PC-9 (cell line): ENCODE results near the gene NCBP1. TPM values are rescaled to one million over a fixed set of nuclear protein-coding genes. Genes with fewer than 3 reads are reported as not detected.

Experiments
- BruUV-seq: library from RNA; stranded (reverse); fragments of 400-500 nt; replicated peaks from 2 replicates; lab custom pipeline; 2021; lab: Mats Ljungman, UMichigan
- CTCF ChIA-PET: fragments of 300-600 bp; sonication (Branson Sonifier 250); formaldehyde crosslinking; loops from one replicate; lab custom pipeline; 2022; ENCODE audit warnings: antibody characterized with exemption; lab: Charles Lee
- POLR2A ChIA-PET: fragments of 300-600 bp; sonication (Branson Sonifier 250); formaldehyde crosslinking; loops from one replicate; lab custom pipeline; 2022; ENCODE audit warnings: antibody characterized with exemption; ENCODE audit not compliant: unreplicated experiment; lab: Charles Lee
- DNase-seq, 2 experiments: peaks; one replicate each; pipeline versions ENCODE4 v3.0.0 to v3.0.0-alpha.2; 2015 to 2022; ENCODE audit warnings: mixed read lengths in 1 of 2
- H2AFZ ChIP-seq: fragments of 200-600 bp; sonication (generic); 2 replicates; pipeline ENCODE4 v1.8.1; 2017; ENCODE audit warnings: antibody characterized with exemption
- H3F3A ChIP-seq: fragments of 200-600 bp; sonication (generic); 2 replicates; pipeline ENCODE4 v1.8.1; 2017; ENCODE audit warnings: antibody characterized with exemption, mild to moderate bottlenecking, low read depth; ENCODE audit not compliant: insufficient read depth
- H3K27ac ChIP-seq: fragments of 200-600 bp; sonication (generic); 2 replicates; pipeline ENCODE4 v1.6.1; 2016; ENCODE audit warnings: mixed run types
- H3K27me3 ChIP-seq: fragments of 200-600 bp; sonication (generic); 2 replicates; pipeline ENCODE4 v1.6.1; 2016; ENCODE audit warnings: low read depth, mixed run types; ENCODE audit not compliant: insufficient read depth
- H3K36me3 ChIP-seq: fragments of 200-600 bp; sonication (generic); 2 replicates; pipeline ENCODE4 v1.6.1; 2016; ENCODE audit warnings: low read depth, mixed run types
- H3K4me1 ChIP-seq: fragments of 200-600 bp; sonication (generic); replicated peaks from 2 replicates; pipeline ENCODE4 v1.6.1; 2016; ENCODE audit warnings: mixed run types; ENCODE audit not compliant: insufficient read depth
- H3K4me2 ChIP-seq: fragments of 200-600 bp; sonication (generic); 2 replicates; pipeline ENCODE4 v1.6.1; 2017; ENCODE audit warnings: mixed run types
- H3K4me3 ChIP-seq: fragments of 200-600 bp; sonication (generic); 2 replicates; pipeline ENCODE4 v1.6.1; 2016; ENCODE audit warnings: mixed run types
- H3K79me2 ChIP-seq: fragments of 200-600 bp; sonication (generic); 2 replicates; pipeline ENCODE4 v1.6.1; 2017; ENCODE audit warnings: low read depth, mixed run types
- H3K9me2 ChIP-seq: fragments of 200-600 bp; sonication (generic); 2 replicates; pipeline ENCODE4 v1.8.1; 2017; ENCODE audit warnings: mild to moderate bottlenecking; ENCODE audit not compliant: insufficient read depth
- H3K9me3 ChIP-seq: fragments of 200-600 bp; sonication (generic); 2 replicates; pipeline ENCODE4 v1.8.1; 2016; ENCODE audit warnings: low read depth; ENCODE audit not compliant: insufficient read depth
- H4K20me1 ChIP-seq: fragments of 200-600 bp; sonication (generic); 2 replicates; pipeline ENCODE4 v1.8.1; 2017; ENCODE audit not compliant: insufficient read depth
- EZH2 ChIP-seq: fragments of 200-600 bp; sonication (generic); IDR thresholded peaks from 2 replicates; pipeline ENCODE4 v1.8.0; 2017; ENCODE audit warnings: antibody characterized with exemption, low read depth
- intact Hi-C: fragments of 100-400 bp; cut with micrococcal nuclease; formaldehyde crosslinking; loops from one replicate; pipeline ENCODE4 v1.10.0; 2022; ENCODE audit not compliant: unreplicated experiment
- total RNA-seq: library from RNA; stranded (reverse); gene quantifications from 2 replicates; pipeline ENCODE4 v1.2.3, GENCODE V29; 2021
- TF ChIP-seq, protein P1 (sequence below): fragments of 200-600 bp; sonication (generic); conservative IDR thresholded peaks from 2 replicates; pipeline ENCODE4 v1.6.1; 2017; ENCODE audit warnings: mixed run types, antibody characterized with exemption, mild to moderate bottlenecking, moderate library complexity

Gene NCBP1
- total RNA-seq, 1 experiment from 2014 or later = 40.2 TPM

DNA sequence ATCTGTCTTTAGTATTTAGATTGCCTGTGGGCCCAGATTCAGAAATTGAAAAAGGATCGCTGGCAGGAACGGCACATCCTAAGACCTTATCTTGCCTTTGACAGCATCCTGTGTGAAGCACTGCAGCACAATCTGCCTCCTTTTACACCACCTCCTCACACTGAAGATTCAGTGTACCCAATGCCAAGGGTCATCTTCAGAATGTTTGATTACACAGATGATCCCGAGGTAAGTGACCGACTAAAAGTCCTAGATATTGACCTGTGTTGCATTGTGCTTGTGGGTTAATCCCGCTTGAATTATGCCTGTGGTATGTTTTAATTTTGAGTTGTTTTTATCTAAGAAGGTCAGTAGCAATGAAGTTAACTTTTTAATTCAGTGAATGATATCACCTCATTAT, 14.4 kb downstream of the NCBP1 start:
- no peak for DNase-seq
- no peak for TF ChIP-seq EZH2
- TF ChIP-seq, protein P1, sequence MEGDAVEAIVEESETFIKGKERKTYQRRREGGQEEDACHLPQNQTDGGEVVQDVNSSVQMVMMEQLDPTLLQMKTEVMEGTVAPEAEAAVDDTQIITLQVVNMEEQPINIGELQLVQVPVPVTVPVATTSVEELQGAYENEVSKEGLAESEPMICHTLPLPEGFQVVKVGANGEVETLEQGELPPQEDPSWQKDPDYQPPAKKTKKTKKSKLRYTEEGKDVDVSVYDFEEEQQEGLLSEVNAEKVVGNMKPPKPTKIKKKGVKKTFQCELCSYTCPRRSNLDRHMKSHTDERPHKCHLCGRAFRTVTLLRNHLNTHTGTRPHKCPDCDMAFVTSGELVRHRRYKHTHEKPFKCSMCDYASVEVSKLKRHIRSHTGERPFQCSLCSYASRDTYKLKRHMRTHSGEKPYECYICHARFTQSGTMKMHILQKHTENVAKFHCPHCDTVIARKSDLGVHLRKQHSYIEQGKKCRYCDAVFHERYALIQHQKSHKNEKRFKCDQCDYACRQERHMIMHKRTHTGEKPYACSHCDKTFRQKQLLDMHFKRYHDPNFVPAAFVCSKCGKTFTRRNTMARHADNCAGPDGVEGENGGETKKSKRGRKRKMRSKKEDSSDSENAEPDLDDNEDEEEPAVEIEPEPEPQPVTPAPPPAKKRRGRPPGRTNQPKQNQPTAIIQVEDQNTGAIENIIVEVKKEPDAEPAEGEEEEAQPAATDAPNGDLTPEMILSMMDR = no peak
- intact Hi-C loops = no loop called here
- CTCF ChIA-PET = no interaction called here
- H3K9me2 ChIP-seq = no peaks in the 10 kb centered on the region
- POLR2A ChIA-PET = no interaction called here
- H3K4me1 ChIP-seq = no peaks in the 10 kb centered on the region
- H4K20me1 ChIP-seq = no peaks in the 10 kb centered on the region
- H3K27ac ChIP-seq = no peak overlapping the region
- peaks cover 13% of the 10 kb centered on the region; the same call in 1 of the 2 replicates for H3F3A ChIP-seq
- no peak overlapping the region for H2AFZ ChIP-seq
- peaks cover 60% of the 10 kb centered on the region for H3K36me3 ChIP-seq
- H3K9me3 ChIP-seq = no peaks in the 10 kb centered on the region
- no peak overlapping the region for H3K4me3 ChIP-seq
- no peaks in the 10 kb centered on the region for H3K27me3 ChIP-seq
- no TSS peak for BruUV-seq
- H3K79me2 ChIP-seq = no peaks in the 10 kb centered on the region
- no peak overlapping the region for H3K4me2 ChIP-seq

DNA sequence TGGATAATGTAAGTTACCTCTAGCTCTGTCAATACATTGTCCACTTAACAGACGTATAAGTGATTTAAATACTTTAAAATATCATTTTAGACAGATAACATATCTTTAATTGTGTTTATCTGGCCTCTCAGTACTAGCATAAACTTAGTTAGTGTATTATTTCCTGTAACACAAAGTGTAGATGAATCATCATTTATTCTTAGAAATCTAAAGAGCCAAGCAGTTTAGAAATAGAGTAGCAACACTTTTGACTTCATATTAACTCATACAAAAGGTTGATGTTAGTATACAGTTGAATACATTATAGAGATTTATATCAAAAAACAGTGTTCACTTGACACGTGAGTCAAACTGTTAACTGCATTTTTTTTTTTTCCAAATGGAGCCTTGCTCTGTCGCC, 18.0 kb downstream of the NCBP1 start:
- POLR2A ChIA-PET = no interaction called here
- Histone ChIP-seq H4K20me1 (no peaks in the 10 kb centered on the region), H3K27me3 (no peaks in the 10 kb centered on the region), H3K9me2 (0 out of 2 replicates have a peak, but pooled peaks cover 5% of the 10 kb centered on the region), H3K27ac (no peak overlapping the region), H3K36me3 (peaks cover 68% of the 10 kb centered on the region), H3F3A (peaks cover 10% of the 10 kb centered on the region; the same call in 1 of the 2 replicates), H3K79me2 (no peaks in the 10 kb centered on the region), H3K9me3 (no peaks in the 10 kb centered on the region), H3K4me3 (no peak overlapping the region), H3K4me1 (no peaks in the 10 kb centered on the region), H3K4me2 (no peak overlapping the region), H2AFZ (no peak overlapping the region)
- CTCF ChIA-PET = no interaction called here
- intact Hi-C loops = no loop called here
- TF ChIP-seq, protein P1 = no peak
- no peak for TF ChIP-seq EZH2
- DNase-seq = no peak
- BruUV-seq = no TSS peak

DNA sequence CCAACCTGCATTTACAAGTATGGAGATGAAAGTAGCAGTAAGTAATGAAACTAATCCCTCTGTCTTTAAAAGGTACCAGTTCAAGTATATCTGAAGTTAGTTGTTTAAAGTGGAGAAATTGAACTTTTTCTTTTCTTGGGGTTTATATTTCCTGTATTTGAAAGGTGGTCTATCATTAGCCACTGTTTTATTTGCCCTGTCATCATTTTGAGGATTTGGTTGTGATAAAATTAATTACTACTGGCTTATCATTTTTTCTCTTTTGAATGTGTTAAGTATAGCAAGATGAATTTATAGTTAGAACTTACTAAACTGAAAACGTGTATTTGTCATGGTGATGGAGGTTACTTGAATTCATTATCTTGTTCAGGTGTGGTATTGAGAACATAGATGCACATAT, 25.1 kb downstream of the NCBP1 start:
- H3K4me1 ChIP-seq = no peaks in the 10 kb centered on the region
- H3F3A ChIP-seq = peaks cover 11% of the 10 kb centered on the region; the same call in 1 of the 2 replicates
- H3K4me3 ChIP-seq = no peak overlapping the region
- H4K20me1 ChIP-seq = no peaks in the 10 kb centered on the region; the same call in 1 of the 2 replicates
- H3K9me2 ChIP-seq = 0 out of 2 replicates have a peak, but pooled peaks cover 5% of the 10 kb centered on the region
- DNase-seq = no peak
- no peaks in the 10 kb centered on the region for H3K79me2 ChIP-seq
- H3K27me3 ChIP-seq = no peaks in the 10 kb centered on the region
- H3K36me3 ChIP-seq = peaks cover 84% of the 10 kb centered on the region
- H3K4me2 ChIP-seq = no peak overlapping the region
- no peak for TF ChIP-seq EZH2
- TF ChIP-seq, protein P1 = no peak
- no peaks in the 10 kb centered on the region for H3K9me3 ChIP-seq
- no TSS peak for BruUV-seq
- H2AFZ ChIP-seq = no peak overlapping the region
- intact Hi-C loops = no loop called here
- POLR2A ChIA-PET = no interaction called here
- CTCF ChIA-PET = no interaction called here
- H3K27ac ChIP-seq = no peak overlapping the region
